ENCODE results near the gene EMID1.
A peak's percentile ranks its signal among the peaks of the same experiment; 100 is the strongest.
"Not testable (repeated sequence)": the region's sequence is repeated elsewhere in the genome, so short reads cannot be mapped to it uniquely, and the experiment has no call there.

EMID1 gene

DNA sequence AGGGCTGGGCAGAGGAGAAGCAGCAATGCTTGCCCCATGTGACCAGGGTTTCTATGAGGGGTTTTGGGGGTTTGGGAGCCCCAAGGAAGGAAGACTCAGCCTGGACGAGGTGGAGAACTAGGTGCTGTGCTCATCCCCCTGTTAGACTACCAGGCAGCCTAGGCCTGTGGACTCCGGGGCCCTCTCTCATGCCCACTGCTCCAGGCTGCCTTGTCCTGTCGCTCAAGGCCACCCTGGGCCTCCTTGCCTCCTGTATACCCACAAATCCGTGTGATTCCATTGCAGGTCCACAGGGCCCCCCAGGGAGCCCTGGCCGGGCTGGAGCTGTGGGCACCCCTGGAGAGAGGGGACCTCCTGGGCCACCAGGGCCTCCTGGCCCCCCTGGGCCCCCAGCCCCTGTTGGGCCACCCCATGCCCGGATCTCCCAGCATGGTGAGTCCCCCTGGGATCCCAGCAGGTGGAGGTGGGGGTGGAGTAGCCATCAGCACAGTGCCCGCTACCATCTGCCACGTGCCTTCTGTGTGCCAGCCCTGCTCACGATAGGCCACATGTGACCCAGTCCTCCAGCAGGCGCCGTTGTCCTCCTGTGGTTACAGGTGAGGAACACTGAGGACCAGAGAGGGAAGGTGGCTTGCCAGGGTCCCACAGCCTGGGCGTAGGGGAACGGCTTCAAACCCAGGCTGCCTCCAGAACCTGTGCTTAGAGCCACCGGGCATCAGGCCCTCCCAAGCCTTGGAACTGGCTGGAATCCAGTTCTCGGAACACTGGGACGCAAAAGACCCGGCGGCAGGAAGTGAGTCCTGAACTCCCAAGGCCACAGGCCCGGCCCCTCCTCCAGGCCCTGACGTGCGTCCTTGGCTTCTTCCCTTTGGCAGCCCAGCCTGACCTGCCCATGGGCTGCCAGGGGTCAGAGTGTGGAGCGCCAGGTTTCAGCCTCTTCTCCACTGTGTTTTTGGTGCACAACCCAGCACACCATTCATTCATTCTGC is 26.6 kb downstream of the EMID1 start:
- DNase-seq = no peak

DNA sequence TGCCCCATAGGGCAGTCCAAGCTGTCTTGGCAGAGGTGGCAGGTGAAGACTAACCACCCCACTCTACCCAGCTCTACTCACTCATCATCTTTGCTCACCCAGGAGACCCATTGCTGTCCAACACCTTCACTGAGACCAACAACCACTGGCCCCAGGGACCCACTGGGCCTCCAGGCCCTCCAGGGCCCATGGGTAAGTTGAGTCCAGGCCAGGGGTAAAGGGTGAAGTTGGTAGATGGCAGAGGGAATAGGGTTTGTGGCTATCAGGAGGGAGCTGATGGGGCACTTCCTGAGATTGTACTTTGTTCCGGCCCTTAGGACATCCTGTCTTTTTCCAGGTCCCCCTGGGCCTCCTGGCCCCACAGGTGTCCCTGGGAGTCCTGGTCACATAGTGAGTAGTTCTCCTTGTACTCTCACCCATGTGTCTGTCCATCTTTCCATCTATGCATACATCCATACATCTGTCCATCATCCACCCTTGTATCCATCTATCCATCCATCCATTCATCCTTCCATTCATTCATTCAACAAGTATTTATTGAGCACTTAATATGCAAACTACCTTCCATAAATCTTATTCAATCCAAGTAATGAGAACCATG is 27.7 kb downstream of the EMID1 start:
- DNase-seq = no peak

DNA sequence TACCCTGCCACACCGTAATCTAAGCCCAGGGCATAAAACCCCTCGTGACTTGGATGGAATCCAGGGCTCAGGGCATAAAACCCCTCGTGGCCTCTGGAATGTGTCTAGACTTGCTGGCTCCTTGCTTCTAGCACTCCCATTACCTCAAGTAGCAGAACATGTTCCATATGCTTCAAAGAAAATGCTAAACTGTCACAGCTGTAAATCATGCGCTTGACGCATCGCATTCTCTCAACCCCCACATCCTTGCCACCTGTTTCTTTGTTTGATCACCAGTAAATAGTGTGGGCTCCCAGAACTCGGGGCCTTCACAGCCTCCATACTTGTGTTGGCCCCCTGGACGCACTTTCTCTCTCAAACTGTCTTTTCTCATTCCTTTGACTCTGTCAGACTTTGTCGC is 34.8 kb downstream of the EMID1 start:
- DNase-seq = not testable (repeated sequence)

DNA sequence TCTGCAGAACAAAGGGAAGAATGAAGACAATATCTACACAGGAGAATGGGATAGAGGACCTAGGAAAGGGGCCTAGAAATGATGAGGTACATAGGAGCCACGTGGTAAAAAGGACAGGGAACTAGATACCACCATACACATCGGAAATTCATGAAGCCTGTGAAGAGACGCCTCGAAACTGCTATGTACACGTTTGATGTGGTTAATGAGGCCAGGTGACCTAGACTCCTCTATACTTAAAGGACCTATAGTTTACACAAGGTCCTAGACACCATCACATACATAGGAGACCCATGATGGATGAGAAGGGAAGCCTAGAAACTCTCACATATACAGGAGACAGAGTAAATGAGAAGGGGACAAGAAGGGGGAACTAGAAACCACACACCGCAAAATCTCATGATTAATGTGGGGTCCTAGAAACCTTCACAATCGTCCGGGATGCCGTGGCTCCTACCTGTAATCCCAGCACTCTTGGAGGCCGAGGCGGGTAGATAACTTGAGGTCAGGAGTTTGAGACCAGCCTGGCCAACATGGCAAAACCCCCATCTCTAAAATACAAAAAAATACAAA is 38.3 kb downstream of the EMID1 start:
- no peak for DNase-seq

DNA sequence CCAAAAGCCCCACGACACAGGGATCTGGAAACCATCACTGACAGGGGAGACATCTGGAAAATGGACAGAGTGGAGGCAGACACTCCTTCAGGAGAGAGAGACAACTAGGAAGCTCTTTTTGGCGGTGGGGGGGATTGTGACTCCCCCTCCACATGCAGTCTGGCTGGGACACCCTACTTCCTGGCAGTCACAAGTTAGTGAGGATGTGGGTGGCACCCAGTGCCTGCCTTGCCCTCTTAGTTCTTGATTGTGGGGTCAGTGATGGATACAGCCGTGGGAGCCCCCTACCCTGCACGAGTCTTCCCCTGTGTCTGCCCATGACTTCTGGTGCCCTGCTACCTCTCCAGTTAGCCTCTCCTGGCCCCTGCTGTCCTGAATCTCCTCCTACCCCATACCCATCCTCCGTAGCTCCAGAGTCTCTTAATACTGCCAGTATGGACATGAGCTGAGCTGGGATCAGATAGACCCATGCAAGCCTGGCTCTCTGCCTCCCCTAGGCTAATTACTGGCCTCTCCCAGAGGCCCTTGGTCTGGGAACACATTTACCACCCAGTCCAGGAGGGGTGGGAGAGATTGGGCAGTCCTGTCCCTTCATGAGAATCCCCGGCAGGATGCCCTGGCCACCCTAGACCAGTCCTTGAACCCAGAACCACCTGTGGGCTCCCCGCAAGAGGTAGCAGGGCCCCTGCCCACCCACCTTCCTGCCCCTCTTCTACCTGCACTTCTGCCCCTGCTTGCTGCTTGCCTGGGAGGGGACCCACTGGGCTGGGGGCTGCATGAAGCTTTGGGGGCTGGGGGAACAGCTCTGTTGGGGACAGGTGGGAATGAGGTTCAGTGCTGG is 39.3 kb downstream of the EMID1 start:
- no peak for DNase-seq

DNA sequence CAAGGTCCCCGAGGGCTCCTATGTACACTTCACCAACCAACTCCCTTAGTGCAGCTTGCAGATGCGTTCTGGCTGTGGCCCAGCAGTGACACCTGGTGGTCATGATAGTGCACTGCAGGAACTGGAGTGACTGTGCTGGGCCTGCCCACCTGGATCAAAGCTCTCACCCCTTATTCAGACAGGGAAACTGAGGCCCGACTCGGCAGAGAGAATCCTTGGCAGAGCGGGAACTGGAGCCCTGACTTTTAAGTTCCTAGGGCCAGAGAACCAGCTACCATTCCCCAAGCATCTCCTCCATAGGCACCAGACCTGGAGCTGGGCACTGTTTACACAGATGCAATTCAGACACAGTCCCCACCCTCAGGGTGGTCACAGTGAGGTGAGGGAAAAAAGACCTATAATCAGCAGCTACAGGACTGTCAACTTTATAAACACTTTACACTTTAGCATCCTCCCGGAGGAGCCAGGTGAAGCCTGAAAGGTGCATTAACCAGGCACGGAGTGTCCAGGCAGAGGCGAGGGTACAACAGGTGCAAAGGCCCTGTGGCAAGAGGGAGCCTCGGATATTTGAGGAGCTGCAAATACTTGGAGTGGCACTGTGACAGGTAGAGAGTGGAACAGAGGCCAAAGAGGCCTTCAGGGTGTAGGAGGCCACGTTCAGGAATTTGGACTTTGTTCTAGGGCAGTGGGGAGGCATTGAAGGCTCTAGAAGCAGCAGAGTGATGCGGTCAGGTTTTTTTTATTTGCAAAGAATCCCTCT is 40.1 kb downstream of the EMID1 start:
- peak; percentile 81 for DNase-seq

DNA sequence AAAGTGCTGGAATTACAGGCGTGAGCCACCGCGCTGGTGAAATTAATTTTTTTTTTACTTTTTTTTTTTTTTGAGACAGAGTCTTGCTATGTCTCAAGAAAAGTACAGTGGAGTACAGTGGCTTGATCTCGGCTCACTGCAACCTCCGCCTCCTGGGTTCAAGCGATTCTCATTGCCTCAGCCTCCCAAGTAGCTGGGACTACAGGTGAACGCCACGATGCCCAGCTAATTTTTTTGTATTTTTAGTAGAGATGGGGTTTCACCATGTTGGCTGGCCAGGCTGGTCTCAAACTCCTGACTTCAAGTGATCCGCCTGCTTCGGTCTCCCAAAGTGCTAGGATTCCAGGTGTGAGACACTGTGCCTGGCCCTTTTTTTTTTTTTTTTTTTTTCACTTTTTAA is 42.2 kb downstream of the EMID1 start:
- DNase-seq = not testable (repeated sequence)

DNA sequence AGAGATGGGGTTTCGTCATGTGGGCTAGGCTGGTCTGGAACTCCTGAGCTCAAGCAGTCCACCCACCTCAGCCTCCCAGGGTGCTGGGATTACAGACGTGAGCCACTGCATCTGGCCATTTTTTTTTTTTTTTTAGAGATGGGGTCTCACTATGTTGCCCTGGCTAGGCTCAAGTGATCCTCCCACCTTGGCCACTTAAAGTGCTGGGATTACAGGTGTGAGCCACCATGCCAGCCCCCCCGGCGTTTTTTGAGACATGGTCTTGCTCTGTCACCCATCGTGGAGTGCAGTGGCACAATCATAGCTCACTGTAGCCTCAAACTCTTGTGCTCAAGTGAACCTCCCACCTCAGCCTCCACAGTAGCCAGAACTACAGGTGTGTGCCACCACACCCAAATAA is 45.6 kb downstream of the EMID1 start:
- no peak for DNase-seq

DNA sequence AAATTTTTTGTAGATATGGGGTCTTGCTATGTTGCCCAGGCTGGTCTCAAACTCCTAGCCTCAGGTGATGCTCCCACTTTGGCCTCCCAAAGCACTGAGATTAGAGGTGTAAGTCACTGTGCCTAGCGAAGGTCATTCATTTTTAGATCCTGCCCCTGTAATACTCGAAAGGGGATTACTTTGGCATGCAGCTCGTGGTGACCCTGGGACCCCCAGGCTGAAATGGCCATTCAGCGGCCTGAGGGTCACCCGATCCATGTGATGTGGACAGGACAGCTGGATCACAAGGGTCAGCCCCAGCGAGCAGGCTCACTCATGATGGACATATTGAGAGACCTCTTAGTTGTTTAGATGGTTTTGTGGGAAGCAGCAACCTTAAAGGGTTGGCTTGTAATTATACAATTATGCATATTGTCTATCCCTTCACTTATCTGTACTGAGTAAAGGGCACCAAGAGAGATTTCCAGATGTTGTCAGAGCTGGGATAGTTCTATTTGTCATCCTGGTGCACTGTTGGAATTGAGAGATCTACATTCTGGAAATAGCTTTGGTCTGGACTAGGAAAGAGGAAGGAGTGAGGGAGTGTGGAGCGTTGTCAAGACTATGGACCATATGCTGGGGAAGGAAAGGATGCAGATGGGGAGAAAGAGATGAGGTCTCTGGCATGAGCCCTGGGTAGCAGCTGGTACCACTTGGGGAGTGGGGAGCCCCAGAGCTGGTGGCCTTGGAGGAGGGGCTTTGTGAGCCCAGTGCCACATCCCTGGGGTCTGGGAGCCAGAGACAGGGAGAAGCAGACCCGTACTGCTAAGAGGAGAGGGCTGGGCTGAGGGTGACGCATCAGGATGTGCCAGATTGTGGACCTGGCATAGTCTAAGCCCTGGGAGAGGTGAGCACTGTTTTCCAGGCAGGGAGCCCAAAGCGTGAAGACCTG is 46.5 kb downstream of the EMID1 start:
- DNase-seq = no peak

DNA sequence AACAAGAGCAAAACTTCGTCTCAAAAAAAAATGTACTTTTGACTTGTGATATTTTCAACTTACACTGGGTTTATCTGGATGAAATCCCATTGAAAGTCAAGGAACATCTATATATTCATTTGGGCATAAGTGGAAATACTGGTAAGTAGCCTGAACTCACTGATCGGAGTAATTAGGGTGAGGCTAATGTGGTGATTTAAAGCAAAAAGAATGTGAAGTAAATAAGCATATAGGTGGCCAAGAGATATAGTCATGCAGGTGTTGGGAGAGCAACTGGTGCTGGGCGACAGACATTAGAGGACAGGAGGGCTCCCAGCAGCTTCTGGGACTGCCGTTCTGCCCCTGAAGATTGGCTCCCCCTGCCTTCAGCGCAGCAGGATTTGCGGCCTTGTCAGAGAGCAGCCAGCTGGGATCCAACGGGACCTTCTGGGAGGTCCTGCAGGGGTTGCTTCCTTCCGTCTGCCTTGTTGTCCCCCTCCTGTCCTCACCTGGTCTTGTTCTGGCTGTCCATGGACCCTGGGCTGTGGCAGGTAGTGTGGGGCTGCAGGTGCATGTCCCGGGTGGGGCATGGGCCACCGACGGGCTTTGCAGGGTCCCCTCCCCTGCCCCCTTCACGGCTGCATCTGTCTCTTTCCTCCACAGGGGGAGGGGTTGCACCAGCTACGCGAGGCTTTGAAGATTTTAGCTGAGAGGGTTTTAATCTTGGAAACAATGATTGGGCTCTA is 48.0 kb downstream of the EMID1 start:
- no peak for DNase-seq

DNA sequence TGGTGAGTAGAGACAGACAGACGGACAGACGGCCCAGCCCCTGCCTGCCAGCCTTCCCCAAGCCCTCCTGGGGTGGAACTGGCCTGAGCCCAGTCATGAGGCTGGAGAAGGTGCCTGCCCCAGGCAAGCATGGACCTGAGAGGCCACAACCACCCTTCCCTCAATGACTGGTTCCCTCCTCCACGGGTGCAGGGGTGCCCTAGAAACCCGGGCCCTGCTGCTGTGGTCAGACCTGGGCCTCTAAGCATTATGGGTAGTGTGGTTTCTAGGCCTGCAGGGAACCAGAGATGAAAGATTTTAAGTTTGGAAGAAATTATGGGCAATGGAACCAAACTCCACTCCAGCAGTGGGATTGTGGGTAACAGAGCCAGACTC is 48.6 kb downstream of the EMID1 start:
- DNase-seq = no peak

DNA sequence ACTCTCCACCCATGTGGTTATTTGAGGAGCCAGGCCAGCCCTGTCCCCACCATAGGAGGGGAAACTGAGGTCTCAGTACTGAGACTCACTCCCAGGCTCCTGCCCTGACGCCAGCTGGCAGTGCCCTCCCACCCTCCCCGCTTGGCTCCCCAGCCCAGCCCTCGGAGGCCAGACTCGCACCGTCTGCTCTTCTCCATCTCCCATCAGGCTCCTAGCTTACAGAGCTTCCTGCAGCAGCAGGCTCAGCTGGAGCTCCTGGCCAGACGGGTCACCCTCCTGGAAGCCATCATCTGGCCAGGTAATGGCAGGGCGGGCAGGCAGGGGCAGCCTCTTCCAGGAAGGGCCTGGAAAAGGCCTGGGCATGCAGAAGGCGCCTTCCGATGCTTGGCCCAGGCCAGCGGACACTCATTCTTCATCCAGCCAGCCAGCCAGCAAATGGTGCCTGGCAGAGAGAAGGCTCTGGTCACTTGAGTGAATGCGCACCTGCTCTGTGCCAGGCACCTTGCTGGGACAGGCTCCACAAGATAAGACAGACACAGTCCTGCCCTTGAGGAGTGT is 49.4 kb downstream of the EMID1 start:
- DNase-seq = no peak

DNA sequence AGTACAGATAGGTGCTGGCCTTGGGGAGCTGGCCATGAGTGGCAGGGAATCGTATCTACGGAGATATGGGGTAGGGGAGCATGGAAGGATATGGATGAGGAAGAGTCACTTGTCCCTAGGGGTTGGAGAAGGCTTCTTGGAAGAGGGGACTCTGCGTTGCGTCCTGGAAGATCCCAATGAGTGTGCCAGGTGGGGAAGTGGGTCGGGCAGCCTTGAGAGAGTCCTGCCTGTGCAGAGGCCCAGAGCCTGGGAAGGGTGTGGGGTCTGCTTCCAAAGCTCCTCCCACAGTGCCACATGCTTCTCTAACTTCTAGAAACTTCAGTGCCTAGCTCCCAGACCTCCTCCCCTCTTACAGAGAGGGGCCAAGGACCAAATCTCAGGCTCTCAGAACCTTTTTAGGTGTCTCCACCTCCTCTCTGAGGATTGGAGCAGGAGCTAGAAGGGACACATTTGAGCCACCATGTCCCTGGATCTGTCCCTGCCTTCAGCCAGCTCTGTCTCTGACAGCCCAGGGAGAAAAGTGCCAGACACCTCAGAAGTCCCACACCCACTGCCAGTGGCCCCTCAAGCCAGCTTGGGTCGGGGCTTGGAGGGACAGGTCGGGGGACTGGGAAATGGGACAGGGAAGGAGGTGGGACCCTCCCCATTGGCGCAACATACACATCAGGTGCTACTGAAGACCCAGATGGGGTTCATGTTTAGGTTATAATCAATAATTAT is 51.1 kb downstream of the EMID1 start:
- no peak for DNase-seq

DNA sequence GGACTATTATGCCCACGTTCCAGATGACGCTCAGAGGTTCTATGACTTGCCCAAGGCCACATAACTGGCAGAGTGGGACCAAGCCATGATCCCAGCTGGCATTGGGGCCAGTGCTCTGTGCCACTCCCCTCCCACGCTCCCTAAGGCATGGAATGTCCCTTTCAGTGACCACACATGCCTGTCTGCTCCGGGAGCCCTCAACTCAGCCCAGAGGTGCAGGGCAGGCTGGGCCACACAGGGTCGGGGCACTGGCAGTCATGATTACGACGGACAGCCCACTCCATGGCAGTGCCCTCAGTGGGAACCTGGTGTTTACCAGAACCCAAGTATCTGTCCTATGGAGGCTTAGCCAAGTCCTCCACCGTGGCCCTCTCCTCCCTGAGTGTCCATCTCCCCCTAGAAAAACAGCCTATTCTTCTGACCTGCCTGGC is 52.1 kb downstream of the EMID1 start:
- no peak for DNase-seq

DNA sequence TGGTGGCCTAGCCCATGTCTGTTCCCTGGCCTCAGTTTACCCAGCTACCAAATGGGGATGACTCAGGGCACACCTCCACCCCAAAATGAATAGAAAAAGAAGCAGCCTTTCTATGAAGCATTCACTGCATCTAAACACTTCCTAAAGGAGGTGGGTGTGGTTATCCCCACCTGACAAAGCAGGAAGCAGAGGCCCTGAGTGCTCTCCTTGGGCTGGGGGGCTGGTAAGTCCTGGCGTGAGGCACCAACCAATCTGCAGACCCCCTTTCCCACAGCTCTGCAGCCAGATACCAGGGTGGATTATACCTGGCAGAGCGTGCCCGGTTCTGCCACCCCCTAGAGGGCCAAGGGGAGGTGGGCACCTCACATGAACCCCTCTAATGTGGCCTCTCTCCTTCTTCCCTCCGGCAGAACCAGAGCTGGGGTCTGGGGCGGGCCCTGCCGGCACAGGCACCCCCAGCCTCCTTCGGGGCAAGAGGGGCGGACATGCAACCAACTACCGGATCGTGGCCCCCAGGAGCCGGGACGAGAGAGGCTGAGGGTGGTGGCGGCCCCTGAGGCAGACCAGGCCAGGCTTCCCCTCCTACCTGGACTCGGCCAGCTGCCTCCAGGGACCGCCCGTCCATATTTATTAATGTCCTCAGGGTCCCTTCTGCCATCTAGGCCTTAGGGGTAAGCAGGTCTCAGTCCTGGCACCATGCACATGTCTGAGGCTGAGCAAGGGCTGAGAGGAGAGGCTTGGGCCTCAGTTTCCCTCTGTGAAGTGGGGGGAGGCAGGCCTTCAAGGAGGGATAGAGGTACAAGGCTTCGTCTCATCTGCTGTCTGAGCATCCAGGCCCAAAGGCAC is 52.9 kb downstream of the EMID1 start:
- no peak for DNase-seq

DNA sequence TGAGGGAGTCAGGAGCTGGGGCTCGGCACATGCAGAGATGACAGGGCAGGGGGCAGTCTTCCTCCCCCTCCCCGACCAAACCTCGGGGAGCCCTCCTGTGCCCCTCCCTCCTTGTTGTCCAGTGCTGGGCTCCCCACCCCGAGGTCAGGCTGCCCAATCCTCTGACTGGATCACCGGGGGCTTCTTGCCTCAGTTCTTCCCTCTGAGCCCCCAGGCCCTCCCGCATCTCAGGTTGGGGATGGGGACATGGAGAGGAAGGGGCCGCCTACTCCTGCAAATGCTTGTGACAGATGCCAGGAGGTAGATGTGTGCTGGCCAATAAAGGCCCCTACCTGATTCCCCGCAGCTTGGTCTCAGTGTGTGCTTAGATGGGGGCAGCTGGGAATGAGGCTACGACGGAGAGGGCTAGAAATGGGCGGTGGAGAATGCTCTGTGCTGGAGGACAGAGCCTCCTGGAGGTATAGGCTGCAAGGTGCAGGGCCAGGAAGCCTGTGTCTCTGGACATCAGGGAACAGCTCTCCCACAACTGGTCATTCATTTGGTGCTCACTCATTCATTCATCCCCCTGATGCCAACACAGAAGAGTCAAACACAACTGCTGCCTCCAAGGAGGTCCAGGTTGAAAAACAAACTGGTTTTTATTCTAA is 53.7 kb downstream of the EMID1 start:
- DNase-seq = no peak

DNA sequence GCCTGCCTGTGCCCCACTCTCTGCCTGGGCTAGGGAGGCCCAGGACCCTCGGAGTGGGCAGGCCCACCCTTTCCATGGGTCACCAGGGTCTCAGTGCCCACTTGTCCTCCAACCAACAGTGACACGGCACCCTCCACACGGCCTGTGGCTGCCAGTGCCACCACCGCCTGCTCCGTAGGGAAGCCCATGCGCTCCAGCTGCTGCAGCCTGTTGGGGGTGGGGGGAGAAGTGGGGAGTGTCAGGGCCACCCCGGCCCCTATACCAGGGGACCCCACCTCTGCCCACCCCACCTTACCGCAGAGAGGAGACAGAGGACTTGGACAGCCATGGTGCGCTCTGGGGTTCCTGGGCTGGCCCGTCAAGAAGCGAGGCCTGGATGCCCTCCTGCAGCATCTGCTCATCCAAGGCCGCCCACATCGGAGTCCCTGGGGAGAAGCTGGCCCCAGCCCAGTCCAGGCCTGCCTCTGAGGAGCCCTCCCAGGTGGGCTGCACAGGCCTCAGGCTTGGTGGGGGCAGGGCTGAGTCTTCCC is 54.4 kb downstream of the EMID1 start:
- DNase-seq = no peak

All from activated CD4-positive, alpha-beta T cell treated with anti-CD3 and anti-CD28 coated beads, Interleukin-2, Interleukin-6, amounts not matched to agents 100 ng/mL and 50 ng/mL, durations not matched to agents 16 hours and 8 hours (primary cell).